Sigmoid colon (tissue), 7 donors: ENCODE measurements around the gene ITPKA. TPM values are rescaled to one million over a fixed set of nuclear protein-coding genes. Genes with fewer than 3 reads are reported as not detected.

Experiments
- DNase-seq: peaks from one replicate; pipeline ENCODE4 v3.0.0-alpha.2; 2019
- H3K27ac ChIP-seq, 4 donors: fragments of 200-600 bp; sonication (generic); one replicate each; pipeline ENCODE4 v1.5.1; 2016 to 2019; ENCODE audit warnings: mild to moderate bottlenecking in 1 of 4
- H3K27me3 ChIP-seq, 3 donors: fragments of 200-600 bp; sonication (generic); one replicate each; pipeline ENCODE4 v1.5.1; 2019; ENCODE audit warnings: mild to moderate bottlenecking in 1 of 3
- H3K36me3 ChIP-seq, 4 donors: fragments of 200-600 bp; sonication (generic); one replicate each; pipeline ENCODE4 v1.5.1; 2016 to 2019
- H3K4me1 ChIP-seq, 4 donors: fragments of 200-600 bp; sonication (generic); one replicate each; pipeline ENCODE4 v1.5.1; 2017 to 2019
- H3K4me3 ChIP-seq, 4 donors: fragments of 200-600 bp; sonication (generic); one replicate each; pipeline ENCODE4 v1.5.1; 2017 to 2019; ENCODE audit warnings: mild to moderate bottlenecking in 2 of 4, moderate library complexity in 1 of 4
- H3K9me3 ChIP-seq, 4 donors: fragments of 200-600 bp in 3 of 4; sonication (generic) in 3 of 4; one replicate each; pipeline versions ENCODE4 v1.5.1 to v1.6.1; 2013 to 2019
- CTCF ChIP-seq, 4 experiments: fragments of 450-650 bp in 3 of 4; fragments of 200-600 bp in 1 of 4; IDR thresholded peaks; one replicate each; pipeline ENCODE4 v1.5.1; 2016 to 2019; ENCODE audit warnings: antibody characterized with exemption in 4 of 4, mild to moderate bottlenecking in 3 of 4, moderate library complexity in 2 of 4
- EP300 ChIP-seq, 4 donors: sonication (generic); formaldehyde crosslinking; IDR thresholded peaks; one replicate each; pipeline ENCODE4 v1.6.1; 2017; ENCODE audit warnings: antibody characterized with exemption in 4 of 4
- POLR2A ChIP-seq, 2 donors: fragments of 450-650 bp; IDR thresholded peaks; one replicate each; pipeline ENCODE4 v1.6.1; 2016; ENCODE audit warnings: antibody characterized with exemption in 2 of 2, mild to moderate bottlenecking in 2 of 2, moderate library complexity in 2 of 2
- POLR2AphosphoS5 ChIP-seq, 4 donors: sonication (generic); formaldehyde crosslinking; IDR thresholded peaks; one replicate each; pipeline ENCODE4 v1.6.1; 2017; ENCODE audit warnings: antibody characterized with exemption in 4 of 4
- WGBS, 2 donors: extraction: QIAGEN DNeasy Blood & Tissue Kit; methylation state at CpG; one replicate each; pipeline ENCODE4 v1.1.7; 2013; 5-methylcytosine and 5-hydroxymethylcytosine counted together
- intact Hi-C: fragments of 100-400 bp; cut with DNase I; formaldehyde crosslinking; loops from one replicate; pipeline ENCODE4 v1.15.1; 2023
- polyA plus RNA-seq, 3 donors: library from polyadenylated mRNA; stranded (reverse); fragments of 200-250 nt; gene quantifications; one replicate each; pipeline ENCODE4 v1.2.3, GENCODE V29; 2013
- small RNA-seq, 3 donors: library from RNA; depleted of rRNA; stranded (forward); fragments of <200 nt; gene quantifications; one replicate each; pipeline ENCODE3, GENCODE V24; 2016
- total RNA-seq, 4 donors: library from RNA; depleted of rRNA; stranded (reverse); fragments of >200 nt; gene quantifications; one replicate each; pipeline ENCODE4 v1.1.0, GENCODE V29; 2016
- donor health status: healthy with polysubstance abuse.
- donor health status: Bipolar disorder and iron deficiency.
- donor health status: healthy.

ITPKA gene
- total and polyA plus RNA-seq, 7 donors = 0.49 to 52.9 (median 6.4) TPM; not detected in 1

- Histone ChIP-seq H3K27me3 (no peaks in the 10 kb centered on the region), H3K9me3 (no peaks in the 10 kb centered on the region), H3K4me3 (peak overlapping the region; percentile 79 to 91 (median 86)), H3K36me3 (no peaks in the 10 kb centered on the region), H3K4me1 (peaks cover 0 to 12% (median 6%) of the 10 kb centered on the region in 4 donors), H3K27ac (peak overlapping the region in 3 of 4 donors; percentile 75 to 78 (median 76))
- DNase-seq = peak; percentile 79
- WGBS, 2 donors = 60 to 83% methylated on average over 15 of the region's 15 CpGs
- intact Hi-C loops = no loop called here
- TF ChIP-seq EP300 (IDR thresholded peaks at IDR 0.05) (no peak), POLR2AphosphoS5 (IDR thresholded peaks at IDR 0.05) (no peak), POLR2A (IDR thresholded peaks at IDR 0.05) (no peak), CTCF (IDR thresholded peaks at IDR 0.05) (no peak)
Measured at GRCh38 chr15:41544650-41545015, 51.0 kb downstream of the ITPKA start.

- DNase-seq = no peak
- Histone ChIP-seq H3K4me1 (peaks cover 0 to 12% (median 6%) of the 10 kb centered on the region in 4 donors), H3K9me3 (no peaks in the 10 kb centered on the region), H3K27ac (no peak overlapping the region), H3K36me3 (no peaks in the 10 kb centered on the region), H3K27me3 (no peaks in the 10 kb centered on the region), H3K4me3 (no peak overlapping the region)
- TF ChIP-seq CTCF (IDR thresholded peaks at IDR 0.05) = no peak
- TF ChIP-seq POLR2A (IDR thresholded peaks at IDR 0.05) = no peak
- TF ChIP-seq POLR2AphosphoS5 (IDR thresholded peaks at IDR 0.05) = no peak
- no peak for TF ChIP-seq EP300 (IDR thresholded peaks at IDR 0.05)
- intact Hi-C loops = no loop called here
- WGBS, 2 donors = 71 to 88% methylated on average over 3 of the region's 3 CpGs
Measured at GRCh38 chr15:41545218-41545617, 51.5 kb downstream of the ITPKA start.

GRCh38 chr15:41546851-41547786, 53.4 kb downstream of the ITPKA start:
- 75 to 85% methylated on average over 13 of the region's 13 CpGs for WGBS, 2 donors
- H3K4me3 ChIP-seq = no peak overlapping the region
- H3K4me1 ChIP-seq = peaks cover 0 to 12% (median 6%) of the 10 kb centered on the region in 4 donors
- no peaks in the 10 kb centered on the region for H3K27me3 ChIP-seq
- intact Hi-C loops = no loop called here
- no peak for TF ChIP-seq CTCF (IDR thresholded peaks at IDR 0.05)
- TF ChIP-seq POLR2A (IDR thresholded peaks at IDR 0.05) = no peak
- TF ChIP-seq EP300 (IDR thresholded peaks at IDR 0.05) = no peak
- no peak for TF ChIP-seq POLR2AphosphoS5 (IDR thresholded peaks at IDR 0.05)
- H3K27ac ChIP-seq = no peak overlapping the region
- H3K9me3 ChIP-seq = no peaks in the 10 kb centered on the region
- DNase-seq = no peak
- no peaks in the 10 kb centered on the region for H3K36me3 ChIP-seq

GRCh38 chr15:41550066-41550775, 56.5 kb downstream of the ITPKA start:
- no peak for TF ChIP-seq EP300 (IDR thresholded peaks at IDR 0.05)
- no peak for TF ChIP-seq POLR2AphosphoS5 (IDR thresholded peaks at IDR 0.05)
- no peak for TF ChIP-seq CTCF (IDR thresholded peaks at IDR 0.05)
- TF ChIP-seq POLR2A (IDR thresholded peaks at IDR 0.05) = no peak
- no peaks in the 10 kb centered on the region for H3K9me3 ChIP-seq
- intact Hi-C loops = no loop called here
- WGBS, 2 donors = 71 to 85% methylated on average over 9 of the region's 9 CpGs
- no peak overlapping the region for H3K27ac ChIP-seq
- no peaks in the 10 kb centered on the region for H3K4me1 ChIP-seq
- H3K27me3 ChIP-seq = no peaks in the 10 kb centered on the region
- H3K36me3 ChIP-seq = no peaks in the 10 kb centered on the region
- DNase-seq = no peak
- H3K4me3 ChIP-seq = no peak overlapping the region

Small RNAs within 50 kb of the gene (small RNA-seq; reads per million reads assigned to genes)
- 0 reads per million in 3 donors for gene RNU6-1169P

Other genes starting within 250 kb of the ITPKA start
- gene OIP5, start 161.3 kb upstream of the ITPKA start, total RNA-seq = 1 to 10 TPM in 1 of 4 donors, under 1 TPM in 1, not detected in 2; 0.71 to 1.1 TPM
- 10 to 100 TPM in 1 of 3 donors, 1 to 10 TPM in 2; 1.8 to 10.8 (median 5.1) TPM for gene OIP5, start 161.3 kb upstream of the ITPKA start, polyA plus RNA-seq
- 10 to 100 TPM in 1 of 4 donors, 1 to 10 TPM in 2, under 1 TPM in 1; 0.16 to 13.7 (median 1.5) TPM for gene NUSAP1, start 161.0 kb upstream of the ITPKA start, total RNA-seq
- gene NUSAP1, start 161.0 kb upstream of the ITPKA start, polyA plus RNA-seq = 10 to 100 TPM in 2 of 3 donors, 1 to 10 TPM in 1; 5.4 to 34.7 (median 10.9) TPM
- 10 to 100 TPM; 13.9 to 17.1 (median 15.4) TPM for gene NDUFAF1, start 91.4 kb upstream of the ITPKA start, total RNA-seq
- gene NDUFAF1, start 91.4 kb upstream of the ITPKA start, polyA plus RNA-seq = 10 to 100 TPM; 16.2 to 20.8 (median 16.7) TPM
- 10 to 100 TPM; 30.5 to 35.7 (median 32.2) TPM for gene RTF1, start 76.8 kb upstream of the ITPKA start, total RNA-seq
- gene RTF1, start 76.8 kb upstream of the ITPKA start, polyA plus RNA-seq = 10 to 100 TPM; 18.6 to 20.4 (median 19.0) TPM
- gene LTK, start 20.0 kb downstream of the ITPKA start, total RNA-seq = 1 to 10 TPM in 3 of 4 donors, not detected in 1; 1.6 to 2.5 (median 1.8) TPM
- gene LTK, start 20.0 kb downstream of the ITPKA start, polyA plus RNA-seq = 1 to 10 TPM; 4.1 to 4.8 (median 4.6) TPM
- gene RPAP1, start 50.4 kb downstream of the ITPKA start, total RNA-seq = 10 to 100 TPM; 13.8 to 22.2 (median 15.4) TPM
- gene RPAP1, start 50.4 kb downstream of the ITPKA start, polyA plus RNA-seq = 10 to 100 TPM in 1 of 3 donors, 1 to 10 TPM in 2; 4.2 to 18.8 (median 4.2) TPM
- gene TYRO3, start 65.3 kb downstream of the ITPKA start, total RNA-seq = 1 to 10 TPM; 3.9 to 6.6 (median 4.3) TPM
- gene TYRO3, start 65.3 kb downstream of the ITPKA start, polyA plus RNA-seq = 1 to 10 TPM; 1.4 to 4.4 (median 1.8) TPM
- 10 to 100 TPM; 36.0 to 64.8 (median 60.6) TPM for gene MGA, start 166.5 kb downstream of the ITPKA start, total RNA-seq
- gene MGA, start 166.5 kb downstream of the ITPKA start, polyA plus RNA-seq = 1 to 10 TPM; 1.4 to 5.6 (median 2.4) TPM